Measurements from ENCODE around the gene DUSP28. TPM values are rescaled to one million over a fixed set of nuclear protein-coding genes. Genes with fewer than 3 reads are reported as not detected.

The DUSP28 gene
- total and polyA plus RNA-seq, 2 of the 13 experiments (the other 11 are each of a cell fraction or from before 2014, with no cell fraction given): 5.2 to 8.6 TPM

GRCh38 chr2:240567872-240568677 lies 7.9 kb downstream of the DUSP28 start, which contains the start of gene RNPEPL1 (continued):
- TF ChIP-seq PAXIP1 (CRISPR knock-in tag; conservative IDR thresholded peaks at IDR 0.05): no peak
- TF ChIP-seq ZNF619 (CRISPR knock-in tag; IDR thresholded peaks at IDR 0.05): peak; percentile 36; the same call in 1 of the 2 replicates
- TF ChIP-seq PRPF4 (IDR thresholded peaks at IDR 0.05; ENCODE audit: low read depth, low read length, poor library complexity, severe bottlenecking): no peak
- TF ChIP-seq HDAC2 (CRISPR knock-in tag; IDR thresholded peaks at IDR 0.05): no peak
- no peak for TF ChIP-seq KAT8 (CRISPR knock-in tag; IDR thresholded peaks at IDR 0.05)
- no peak for TF ChIP-seq ZNF678 (CRISPR knock-in tag; IDR thresholded peaks at IDR 0.05)
- no peak for TF ChIP-seq GMEB2 (CRISPR knock-in tag; IDR thresholded peaks at IDR 0.05; ENCODE audit: low read depth)
- no peak for TF ChIP-seq NFRKB (IDR thresholded peaks at IDR 0.05)
- no peak for TF ChIP-seq XRCC5 (optimal IDR thresholded peaks at IDR 0.05; ENCODE audit: low read length)
- no peak for TF ChIP-seq STAG1 (CRISPR knock-in tag; IDR thresholded peaks at IDR 0.05)
- peak; percentile 51; the same call in 1 of the 2 replicates for TF ChIP-seq ZNF430 (CRISPR knock-in tag; IDR thresholded peaks at IDR 0.05)
- TF ChIP-seq PPARG (CRISPR knock-in tag; conservative IDR thresholded peaks at IDR 0.05): no peak
- peak; percentile 65 for TF ChIP-seq MYC (CRISPR knock-in tag; IDR thresholded peaks at IDR 0.05; ENCODE audit: borderline replicate concordance)
- TF ChIP-seq NCOA1 (CRISPR knock-in tag; IDR thresholded peaks at IDR 0.05): no peak
- no peak for TF ChIP-seq GPBP1L1 (CRISPR knock-in tag; IDR thresholded peaks at IDR 0.05)
- TF ChIP-seq TRIM22 (IDR thresholded peaks at IDR 0.05): no peak
- TF ChIP-seq ZNF451 (CRISPR knock-in tag; IDR thresholded peaks at IDR 0.05): no peak
- TF ChIP-seq HNRNPH1 (optimal IDR thresholded peaks at IDR 0.05; ENCODE audit: low read depth, low read length): no peak
- TF ChIP-seq RFXAP (CRISPR knock-in tag; IDR thresholded peaks at IDR 0.05; ENCODE audit: borderline replicate concordance): no peak
- TF ChIP-seq SIX4 (CRISPR knock-in tag; IDR thresholded peaks at IDR 0.05): no peak
- TF ChIP-seq ARNTL (CRISPR knock-in tag; IDR thresholded peaks at IDR 0.05): no peak
- TF ChIP-seq NCOR1 (IDR thresholded peaks at IDR 0.05; ENCODE audit: borderline replicate concordance, low read length): no peak
- TF ChIP-seq KDM2A (CRISPR knock-in tag; IDR thresholded peaks at IDR 0.05; ENCODE audit: borderline replicate concordance, low read depth): peak; percentile 66; the same call in 1 of the 2 replicates
- no peak for TF ChIP-seq ZNF317 (CRISPR knock-in tag; IDR thresholded peaks at IDR 0.05)
- no peak; the same call in 1 of the 2 replicates for TF ChIP-seq RARA (CRISPR knock-in tag; IDR thresholded peaks at IDR 0.05)
